A204.1 (cell line): Measurements from ENCODE around the gene MCU.
A peak's percentile ranks its signal among the peaks of the same experiment; 100 is the strongest.
"Not testable (repeated sequence)": the region's sequence is repeated elsewhere in the genome, so short reads cannot be mapped to it uniquely, and the experiment has no call there.

ENCODE experiments used
- FAIRE-seq: peaks from 2 replicates; lab custom pipeline; 2012; peaks lifted over from hg19 to GRCh38; lab: Jason Lieb, UNC

Gene MCU

DNA sequence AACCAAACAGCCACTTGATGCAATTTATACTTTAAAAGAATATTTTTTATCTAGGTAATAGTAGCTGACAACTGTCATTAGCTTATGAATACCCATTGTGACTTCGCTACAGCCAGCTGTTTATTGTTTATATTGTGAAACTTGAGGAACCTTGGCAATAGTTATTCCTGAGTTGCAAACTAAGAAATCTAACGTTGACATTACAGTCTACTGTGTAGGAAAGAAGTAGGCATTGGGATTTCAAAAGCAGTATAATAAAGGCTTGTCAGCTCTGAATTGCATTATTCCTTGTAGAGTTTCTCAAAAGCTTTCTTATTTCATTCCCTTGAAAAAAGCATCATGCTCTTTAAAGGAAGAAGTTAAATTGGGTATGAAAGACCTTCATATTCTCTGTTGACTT, 158.9 kb downstream of the MCU start:
- FAIRE-seq, result no peak

DNA sequence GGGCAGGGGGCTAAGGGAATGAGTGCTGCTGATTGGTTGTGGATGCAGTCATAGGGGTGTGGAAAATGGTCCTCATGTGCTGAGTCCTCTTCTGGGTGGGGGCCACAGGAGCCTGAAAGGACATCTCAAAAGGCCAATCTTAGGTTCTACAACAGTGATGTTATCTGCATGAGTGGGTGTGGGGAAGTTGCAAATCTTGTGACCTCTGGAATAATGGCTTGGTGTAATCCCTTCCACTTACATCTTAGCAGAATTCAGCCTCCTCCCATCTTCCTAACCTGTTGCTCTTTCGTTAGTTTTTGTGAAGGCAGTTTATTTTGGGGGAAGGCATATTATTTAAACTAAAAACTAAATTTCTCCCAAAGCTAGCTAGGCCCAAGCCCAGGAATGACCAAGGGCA, 159.6 kb downstream of the MCU start:
- FAIRE-seq, result no peak

DNA sequence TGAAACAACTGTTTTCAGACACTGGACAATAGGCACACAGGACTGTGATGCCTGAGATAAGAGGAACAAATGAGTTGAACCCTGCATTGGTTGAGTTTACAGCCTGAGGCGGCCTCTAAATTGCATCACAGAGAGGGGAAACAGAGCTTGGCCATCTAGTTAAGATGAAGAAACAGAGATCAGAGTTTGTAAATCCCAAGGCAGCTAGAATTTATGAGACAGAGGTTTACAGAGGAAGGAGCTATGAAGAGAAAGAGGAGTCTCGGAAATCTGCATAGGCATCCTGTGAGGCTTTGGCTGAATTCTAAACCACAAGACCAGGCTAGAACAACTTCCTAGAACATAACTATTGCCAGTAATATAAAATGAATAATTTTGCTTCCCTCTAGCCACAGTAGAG, 160.6 kb downstream of the MCU start:
- no peak for FAIRE-seq

- FAIRE-seq, result no peak
These were observed 163.2 kb downstream of the MCU start for GRCh38 chr10:72855129-72855528.

DNA sequence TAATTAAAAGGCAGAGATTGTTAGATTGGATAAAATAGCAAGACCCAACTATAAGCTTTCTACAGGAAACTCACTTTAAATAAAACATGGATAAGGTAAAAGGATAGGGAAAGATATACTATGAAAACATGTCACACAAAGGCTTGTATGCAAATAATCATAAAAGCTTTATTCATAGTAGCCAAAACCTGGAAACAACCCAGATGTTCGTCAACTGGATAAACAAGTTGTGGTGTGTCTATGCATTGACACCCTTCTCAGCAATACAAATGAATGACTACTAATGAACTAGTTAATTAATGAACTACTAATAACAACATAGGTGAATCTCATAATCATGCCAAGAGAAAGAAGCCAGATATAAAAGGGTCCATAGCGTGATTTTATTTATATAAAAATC, 163.8 kb downstream of the MCU start:
- FAIRE-seq, result no peak

DNA sequence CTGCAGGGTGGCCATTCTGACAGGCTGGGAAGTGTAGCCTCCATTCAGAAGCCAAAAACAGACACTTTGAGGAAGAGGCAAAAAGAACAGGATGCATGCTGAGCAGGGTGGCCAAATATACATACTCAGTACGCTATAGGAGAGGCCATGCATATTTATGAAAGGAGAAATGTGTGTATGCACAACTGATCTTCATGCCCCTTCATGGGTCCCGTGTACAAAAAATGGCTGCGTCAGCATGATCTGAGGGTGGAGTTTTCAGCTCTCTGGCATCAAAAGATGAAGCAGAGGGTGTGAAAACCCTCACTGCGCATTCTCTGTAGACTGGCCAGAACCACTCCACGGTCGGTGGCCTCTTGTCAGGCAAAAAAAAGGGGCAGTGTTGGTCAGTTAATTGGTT, 166.1 kb downstream of the MCU start:
- FAIRE-seq, result no peak

DNA sequence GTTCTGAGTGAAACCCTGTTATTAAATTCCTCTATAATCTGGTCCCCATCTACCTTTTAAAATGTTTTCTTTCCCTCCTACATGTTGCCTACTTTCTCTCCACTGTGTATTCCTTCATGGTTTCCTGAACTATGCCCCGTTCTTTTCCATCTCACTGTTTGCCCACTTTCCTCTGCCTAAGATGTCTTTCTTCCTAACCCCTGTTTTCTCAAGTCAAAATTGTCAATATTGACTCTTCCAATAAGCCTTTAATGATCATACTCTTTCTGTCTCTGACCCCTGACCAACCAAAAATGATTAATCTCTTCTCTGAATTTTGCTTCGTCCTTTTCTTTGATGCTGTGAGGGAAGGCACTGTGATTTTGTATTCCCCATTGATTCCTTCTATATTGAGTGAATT, 171.0 kb downstream of the MCU start:
- no peak for FAIRE-seq

DNA sequence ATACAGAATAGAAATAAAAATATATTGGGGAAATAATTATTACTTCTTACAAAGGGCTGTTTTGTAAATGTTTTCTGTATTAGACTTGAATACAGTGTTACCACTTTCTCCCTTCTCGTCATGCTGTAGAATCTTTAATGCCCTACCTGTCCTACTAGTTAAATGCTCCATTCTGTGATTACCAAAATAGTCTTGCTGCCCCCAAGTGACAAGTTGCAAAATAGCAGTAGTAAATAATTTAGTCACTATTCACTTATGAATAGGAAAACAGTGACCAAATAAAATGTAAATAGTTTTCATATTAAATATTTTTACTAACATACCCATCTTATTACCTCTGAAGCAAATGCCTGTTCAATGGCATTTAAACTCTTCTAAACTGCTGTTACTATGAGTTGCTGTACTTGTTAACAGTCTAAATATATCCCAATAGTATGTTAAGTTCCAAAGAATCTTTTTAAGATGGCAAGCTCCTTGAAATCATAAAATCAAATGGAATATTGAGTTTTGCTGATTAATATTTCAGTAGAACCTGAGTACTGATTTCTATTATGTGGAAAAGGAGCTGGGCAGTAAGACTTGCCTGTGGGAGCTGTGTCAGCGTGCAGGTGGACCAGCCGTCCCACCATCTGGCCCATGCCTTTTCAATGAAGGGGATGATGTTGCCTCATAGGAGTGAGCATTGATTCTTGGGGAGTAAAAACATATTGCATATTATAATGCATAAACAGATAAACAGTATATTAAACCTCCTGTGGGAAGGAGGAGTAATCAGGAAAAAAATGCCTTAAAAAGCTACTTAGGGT, 183.5 kb downstream of the MCU start:
- peak; percentile 89 for FAIRE-seq

GRCh38 chr10:72879245-72879644, 187.3 kb downstream of the MCU start:
- FAIRE-seq, result no peak

GRCh38 chr10:72881291-72881690, 189.3 kb downstream of the MCU start:
- FAIRE-seq, result no peak

DNA sequence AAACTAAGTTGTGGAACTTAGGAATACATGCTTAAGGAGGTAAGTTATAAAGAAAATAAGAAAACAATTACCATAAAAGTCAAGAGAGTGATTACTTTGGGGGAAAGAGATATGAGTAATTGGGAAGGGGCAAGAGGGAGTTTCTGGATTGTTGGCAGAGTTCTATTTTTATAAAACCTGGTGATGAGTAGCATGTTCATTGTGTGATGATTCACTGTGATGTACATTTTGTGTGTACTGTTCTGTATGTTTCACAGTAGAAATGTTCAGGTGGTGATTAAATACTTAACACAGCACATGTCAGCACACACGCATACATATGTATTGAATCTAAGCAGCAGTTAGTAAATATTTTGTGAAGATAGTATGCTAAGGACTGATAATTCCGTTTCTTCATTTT, 191.9 kb downstream of the MCU start:
- FAIRE-seq, result no peak

GRCh38 chr10:72885953-72886352, 194.0 kb downstream of the MCU start:
- no peak for FAIRE-seq

DNA sequence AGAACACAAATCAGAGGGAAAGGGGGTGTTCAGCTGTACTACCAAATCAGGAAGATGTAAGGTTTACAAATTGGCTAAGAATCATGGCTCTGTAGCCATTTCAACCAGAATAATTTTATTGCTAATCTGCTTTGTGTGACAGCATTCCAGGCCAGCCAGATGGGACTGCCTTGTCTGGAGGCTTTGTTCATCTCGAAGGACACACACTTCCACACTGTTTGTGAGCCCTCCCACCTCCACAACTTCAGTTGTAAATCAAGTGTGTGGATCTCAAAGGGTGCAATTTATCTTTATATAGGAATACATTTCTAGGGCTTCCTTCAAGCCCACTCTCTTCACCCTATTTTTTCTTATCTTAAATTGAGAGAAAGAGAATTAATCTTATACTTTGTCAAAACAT, 194.7 kb downstream of the MCU start:
- FAIRE-seq, result no peak

GRCh38 chr10:72887043-72887442, 195.1 kb downstream of the MCU start:
- FAIRE-seq, result no peak

DNA sequence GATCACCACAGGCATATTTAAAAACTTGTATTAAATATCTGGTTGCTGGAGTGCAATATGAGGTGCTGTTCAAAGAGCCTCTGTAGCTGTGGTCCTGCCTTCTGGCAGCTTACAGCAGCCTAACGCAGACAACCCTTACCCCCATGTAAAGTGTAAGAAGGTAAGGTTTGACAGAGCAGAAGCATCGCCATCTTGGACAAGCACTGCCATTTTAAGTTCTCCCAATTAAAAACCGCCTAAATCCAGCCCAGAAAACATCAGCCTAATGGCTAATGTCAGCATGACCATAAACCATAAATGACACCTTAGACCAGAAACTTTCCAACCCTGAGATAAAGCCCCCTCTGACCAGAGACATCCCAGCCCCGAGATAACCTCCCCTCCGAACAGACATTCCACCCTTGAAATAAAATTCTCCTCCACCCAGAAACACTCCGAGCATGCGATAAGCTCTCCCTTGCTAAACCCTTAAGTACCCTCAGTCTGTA, 196.3 kb downstream of the MCU start:
- FAIRE-seq, result no peak

DNA sequence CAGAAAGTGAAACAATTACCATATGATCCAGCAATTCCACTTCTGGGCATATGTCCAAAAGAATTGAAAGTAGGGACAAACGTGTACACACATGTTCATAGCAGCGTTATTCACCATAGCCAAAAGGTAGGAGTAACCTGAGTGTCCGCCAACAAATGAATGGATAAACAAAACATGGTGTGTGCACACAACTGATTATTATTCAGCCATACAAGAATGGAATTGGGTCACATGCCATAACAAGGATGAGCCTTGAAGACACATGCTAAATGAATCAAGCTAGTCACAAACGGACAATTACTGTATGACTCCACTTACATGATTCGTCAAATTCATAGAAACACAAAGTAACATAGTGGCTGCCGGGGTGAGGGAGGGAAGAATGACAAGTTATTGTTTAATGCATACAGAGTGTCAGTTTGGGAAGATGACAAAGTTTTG, 197.5 kb downstream of the MCU start:
- no peak for FAIRE-seq

- no peak for FAIRE-seq
These were observed 198.1 kb downstream of the MCU start for GRCh38 chr10:72890086-72890485.

DNA sequence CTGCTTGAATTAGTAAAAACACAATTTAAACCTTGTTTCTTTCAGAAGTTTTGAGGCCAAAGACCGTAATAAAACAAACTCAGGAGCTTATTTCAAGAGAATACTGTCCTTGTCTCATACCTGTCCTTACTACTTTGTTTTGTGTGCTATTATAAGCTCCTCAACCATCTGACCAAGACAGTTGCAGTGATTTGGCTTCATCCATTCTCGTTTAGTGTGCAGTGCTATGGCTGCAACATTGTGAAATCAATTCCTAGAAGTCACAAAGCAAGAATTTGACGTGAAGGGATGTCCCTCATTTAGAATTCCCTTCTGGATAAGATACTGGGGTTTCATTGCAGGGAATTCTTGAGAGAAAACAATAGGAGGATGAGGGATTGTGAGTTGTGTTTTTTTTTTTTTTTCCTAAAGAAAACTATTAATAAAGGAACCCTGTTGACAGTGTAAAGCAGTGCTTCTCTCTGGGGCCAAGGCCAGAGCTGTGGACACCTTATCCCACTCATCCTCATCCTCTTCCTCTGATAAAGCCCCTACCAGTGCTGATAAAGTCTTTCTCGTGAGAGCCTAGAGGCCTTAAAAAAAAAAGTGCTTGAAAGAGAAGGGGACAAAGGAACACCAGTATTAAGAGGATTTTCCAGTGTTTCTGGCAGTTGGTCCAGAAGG, 201.3 kb downstream of the MCU start, which contains the start of gene OIT3:
Gene OIT3, plus strand, starts transcription at position 604 of the 663 bp plus-strand sequence. CDS start 60 bp downstream, outside the sequence.
- FAIRE-seq, result no peak

DNA sequence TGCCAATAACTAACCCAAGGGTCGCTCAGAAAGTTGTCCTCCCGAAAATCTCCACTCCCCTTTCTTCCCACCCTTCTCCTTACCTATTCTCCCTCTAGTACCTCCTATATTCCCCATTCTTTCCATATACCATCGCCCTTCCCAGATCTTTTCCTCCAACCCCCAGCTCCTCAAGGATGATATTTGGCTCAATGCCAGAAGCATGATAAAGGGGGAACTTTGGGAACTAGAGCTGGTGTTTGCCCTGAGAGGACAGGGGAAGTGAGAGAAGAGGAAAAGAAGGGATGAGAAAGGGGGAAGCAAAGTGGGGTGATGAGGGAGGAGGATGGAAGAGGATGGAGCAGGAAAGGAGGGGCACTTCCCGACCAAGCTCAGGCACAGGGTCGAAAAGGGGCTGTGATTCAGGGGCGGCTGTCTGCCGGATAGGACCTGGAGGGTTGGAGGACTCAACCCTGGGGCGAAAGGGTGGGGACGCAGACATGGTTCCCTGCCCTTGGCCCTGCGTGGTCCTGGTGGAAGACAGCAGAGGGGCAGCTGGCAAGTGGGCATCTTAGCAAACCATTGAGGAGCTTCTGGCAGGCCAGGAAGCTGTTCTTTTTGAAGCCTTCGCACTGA, 203.4 kb downstream of the MCU start:
- FAIRE-seq, result no peak

DNA sequence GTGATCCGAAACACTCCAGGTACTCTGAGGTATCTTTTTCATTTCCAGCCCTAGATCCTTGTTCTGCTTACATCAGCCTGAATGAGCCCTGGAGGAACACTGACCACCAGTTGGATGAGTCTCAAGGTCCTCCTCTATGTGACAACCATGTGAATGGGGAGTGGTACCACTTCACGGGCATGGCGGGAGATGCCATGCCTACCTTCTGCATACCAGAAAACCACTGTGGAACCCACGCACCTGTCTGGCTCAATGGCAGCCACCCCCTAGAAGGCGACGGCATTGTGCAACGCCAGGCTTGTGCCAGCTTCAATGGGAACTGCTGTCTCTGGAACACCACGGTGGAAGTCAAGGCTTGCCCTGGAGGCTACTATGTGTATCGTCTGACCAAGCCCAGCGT, 206.7 kb downstream of the MCU start:
- no peak for FAIRE-seq

DNA sequence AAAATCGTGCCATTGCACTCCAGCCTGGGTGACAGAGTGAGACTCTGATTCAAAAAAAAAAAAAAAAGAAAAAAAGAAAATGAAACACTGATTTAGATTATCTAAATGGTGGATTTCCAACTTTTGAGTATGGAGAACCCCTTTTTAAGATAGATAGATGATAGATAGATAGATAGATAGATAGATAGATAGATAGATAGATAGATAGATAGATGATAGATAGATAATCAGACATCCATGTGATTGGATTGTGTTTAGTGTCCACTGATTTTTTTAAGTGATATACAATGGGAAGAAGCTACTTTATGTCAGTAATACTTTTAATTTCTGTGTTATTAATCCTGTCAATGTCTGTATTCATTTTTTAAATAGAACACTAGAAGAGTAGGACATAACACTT, 207.6 kb downstream of the MCU start:
- no peak for FAIRE-seq

DNA sequence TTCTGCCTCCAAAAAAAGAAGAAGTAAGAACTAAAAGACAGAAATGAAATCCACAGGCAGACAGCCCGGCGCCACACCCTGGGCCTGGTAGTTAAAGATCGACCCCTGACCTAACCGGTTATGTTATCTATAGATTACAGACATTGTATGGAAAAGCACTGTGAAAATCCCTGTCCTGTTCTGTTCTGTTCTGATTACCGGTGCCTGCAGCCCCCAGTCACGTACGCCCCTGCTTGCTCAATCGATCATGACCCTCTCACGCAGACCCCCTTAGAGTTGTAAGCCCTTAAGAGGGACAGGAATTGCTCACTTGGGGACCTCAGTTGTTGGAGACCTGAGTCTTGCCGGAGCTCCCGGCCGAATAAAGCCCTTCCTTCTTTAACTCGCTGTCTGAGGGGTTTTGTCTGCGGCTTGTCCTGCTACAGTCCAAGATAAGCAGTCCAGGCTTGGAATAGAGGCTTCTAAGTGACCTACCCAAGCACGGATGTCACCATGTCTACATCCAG, 212.1 kb downstream of the MCU start:
- FAIRE-seq, result not testable (repeated sequence)

- no peak for FAIRE-seq
These were observed 212.9 kb downstream of the MCU start for GRCh38 chr10:72904806-72905205.
